ENCODE measurements around the gene PROX1. TPM values are rescaled to one million over a fixed set of nuclear protein-coding genes. Genes with fewer than 3 reads are reported as not detected.
A peak's percentile ranks its signal among the peaks of the same experiment; 100 is the strongest.

The PROX1 gene
- total RNA-seq, 1 donor from 2014 or later: 3.4 TPM

- DNase-seq (ENCODE audit: low spot score): no peak
Observed at GRCh38 chr1:213997038-213997771, 9.4 kb downstream of the PROX1 start.

- no peak for DNase-seq (ENCODE audit: low spot score)
Observed at GRCh38 chr1:213997772-213998107, 10.0 kb downstream of the PROX1 start.

GRCh38 chr1:213998785-213999184 is 11.0 kb downstream of the PROX1 start:
- no peak for DNase-seq (ENCODE audit: low spot score)

- DNase-seq (ENCODE audit: low spot score): no peak
Observed at GRCh38 chr1:213999732-214000131, 12.0 kb downstream of the PROX1 start.

- no peak for DNase-seq (ENCODE audit: low spot score)
Observed at GRCh38 chr1:214002060-214002459, 14.3 kb downstream of the PROX1 start.

GRCh38 chr1:214002472-214002871 is 14.7 kb downstream of the PROX1 start:
- DNase-seq (ENCODE audit: low spot score): peak; percentile 90

GRCh38 chr1:214003233-214003632 is 15.5 kb downstream of the PROX1 start:
- DNase-seq (ENCODE audit: low spot score): no peak

GRCh38 chr1:214004014-214004413 is 16.2 kb downstream of the PROX1 start:
- no peak for DNase-seq (ENCODE audit: low spot score)

- DNase-seq (ENCODE audit: low spot score): no peak
Observed at GRCh38 chr1:214004795-214005194, 17.0 kb downstream of the PROX1 start.

- DNase-seq (ENCODE audit: low spot score): no peak
Observed at GRCh38 chr1:214005708-214006107, 17.9 kb downstream of the PROX1 start.

GRCh38 chr1:214006845-214007244 is 19.1 kb downstream of the PROX1 start:
- no peak for DNase-seq (ENCODE audit: low spot score)

- no peak for DNase-seq (ENCODE audit: low spot score)
Observed at GRCh38 chr1:214008347-214008746, 20.6 kb downstream of the PROX1 start.

- no peak for DNase-seq (ENCODE audit: low spot score)
Observed at GRCh38 chr1:214008791-214009422, 21.1 kb downstream of the PROX1 start.

- peak; percentile 49 for DNase-seq (ENCODE audit: low spot score)
Observed at GRCh38 chr1:214009423-214010196, 21.8 kb downstream of the PROX1 start.

- no peak for DNase-seq (ENCODE audit: low spot score)
Observed at GRCh38 chr1:214010197-214010573, 22.4 kb downstream of the PROX1 start.

- DNase-seq (ENCODE audit: low spot score): no peak
Observed at GRCh38 chr1:214010717-214011116, 22.9 kb downstream of the PROX1 start.

- peak; percentile 52 for DNase-seq (ENCODE audit: low spot score)
Observed at GRCh38 chr1:214012418-214012817, 24.6 kb downstream of the PROX1 start.

GRCh38 chr1:214013614-214014377 is 26.0 kb downstream of the PROX1 start:
- no peak for DNase-seq (ENCODE audit: low spot score)

- DNase-seq (ENCODE audit: low spot score): no peak
Observed at GRCh38 chr1:214014730-214015129, 27.0 kb downstream of the PROX1 start.

GRCh38 chr1:214017191-214017982 is 29.6 kb downstream of the PROX1 start:
- no peak for DNase-seq (ENCODE audit: low spot score)

Data from umbilical cord (tissue), 2 donors.